ENCODE measurements around the gene FBXW11.

Gene FBXW11

DNA sequence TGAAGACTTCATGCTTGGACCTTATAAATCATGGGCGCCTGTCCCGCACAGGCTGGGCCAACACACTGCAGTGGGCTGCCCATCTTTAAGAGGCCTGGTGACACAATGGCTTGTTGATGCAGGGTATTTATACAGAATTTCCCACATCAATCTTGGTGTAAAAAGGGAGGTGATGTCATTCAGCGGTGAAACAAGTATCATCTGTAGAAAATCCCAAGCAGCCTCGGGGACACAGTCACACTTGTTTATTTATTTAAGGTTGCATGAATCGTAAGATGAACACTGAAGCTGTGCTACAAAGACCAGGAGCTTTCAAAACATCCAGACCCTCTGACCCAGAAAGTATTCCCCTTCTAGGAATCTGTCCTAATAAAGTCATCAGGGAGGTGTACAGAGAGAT, 180.3 kb downstream of the FBXW11 start:
- no peaks in the 10 kb centered on the region for H3K36me3 ChIP-seq (ENCODE audit: control insufficient read depth, insufficient read depth, low read length)
- no peaks in the 10 kb centered on the region for H3K27me3 ChIP-seq (ENCODE audit: control insufficient read depth, insufficient read depth, low read length)
- no peak overlapping the region for H3K4me3 ChIP-seq (ENCODE audit: low read depth, low read length)
- no peak overlapping the region for H3K9ac ChIP-seq (ENCODE audit: low read length)
- peaks cover 5% of the 10 kb centered on the region for H3K9me3 ChIP-seq (ENCODE audit: control insufficient read depth, insufficient read depth, low read depth, low read length)
- no peak overlapping the region for H3K27ac ChIP-seq (ENCODE audit: low read depth, low read length)
- no peaks in the 10 kb centered on the region for H3K4me1 ChIP-seq (ENCODE audit: control insufficient read depth, insufficient read depth, low read length)

DNA sequence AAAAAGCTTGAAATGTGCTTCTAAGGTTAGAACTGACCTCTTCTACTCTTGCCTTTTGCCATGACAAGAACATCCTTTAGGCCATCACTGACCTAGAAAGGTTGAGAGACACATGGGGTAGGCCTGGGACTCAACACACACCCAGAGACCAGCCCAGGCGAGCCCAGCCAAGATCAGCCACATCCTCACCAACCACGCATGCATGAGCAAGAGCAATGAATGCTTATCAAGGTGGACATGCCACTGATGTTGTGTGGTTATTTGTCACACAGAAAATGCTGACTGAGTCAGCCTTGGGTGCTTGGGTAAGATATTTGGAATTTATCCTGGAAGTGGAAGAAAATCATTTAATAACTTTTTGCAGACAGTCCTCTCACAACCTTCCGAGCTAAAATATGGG, 181.4 kb downstream of the FBXW11 start:
- H3K36me3 ChIP-seq (ENCODE audit: control insufficient read depth, insufficient read depth, low read length), result no peaks in the 10 kb centered on the region
- H3K4me1 ChIP-seq (ENCODE audit: control insufficient read depth, insufficient read depth, low read length), result no peaks in the 10 kb centered on the region
- no peak overlapping the region for H3K4me3 ChIP-seq (ENCODE audit: low read depth, low read length)
- H3K9ac ChIP-seq (ENCODE audit: low read length), result no peak overlapping the region
- H3K27ac ChIP-seq (ENCODE audit: low read depth, low read length), result no peak overlapping the region
- no peaks in the 10 kb centered on the region for H3K27me3 ChIP-seq (ENCODE audit: control insufficient read depth, insufficient read depth, low read length)
- H3K9me3 ChIP-seq (ENCODE audit: control insufficient read depth, insufficient read depth, low read depth, low read length), result 0 out of 2 replicates have a peak, but pooled peaks cover 4% of the 10 kb centered on the region

DNA sequence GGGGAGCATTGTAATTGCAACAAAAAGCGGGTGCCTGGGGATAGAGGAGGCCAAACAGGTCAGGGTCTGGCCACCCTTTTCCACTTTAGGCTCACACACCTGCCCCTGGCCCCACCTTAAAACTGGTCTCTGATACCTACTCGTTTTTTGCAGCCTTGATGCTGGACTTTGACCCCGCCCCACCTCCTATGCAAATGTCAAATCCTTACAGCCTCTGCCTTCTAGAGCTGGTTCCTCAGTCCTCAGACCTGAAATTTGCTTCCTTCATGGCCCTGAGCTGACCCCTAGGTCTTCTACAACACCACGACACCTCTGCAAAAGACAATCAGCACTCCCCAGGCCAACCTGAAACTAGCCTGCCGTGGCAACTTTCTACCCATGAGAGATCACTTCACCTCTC, 183.2 kb downstream of the FBXW11 start:
- H3K4me1 ChIP-seq (ENCODE audit: control insufficient read depth, insufficient read depth, low read length), result no peaks in the 10 kb centered on the region
- no peak overlapping the region for H3K9ac ChIP-seq (ENCODE audit: low read length)
- no peak overlapping the region for H3K4me3 ChIP-seq (ENCODE audit: low read depth, low read length)
- H3K27ac ChIP-seq (ENCODE audit: low read depth, low read length), result no peak overlapping the region
- H3K36me3 ChIP-seq (ENCODE audit: control insufficient read depth, insufficient read depth, low read length), result no peaks in the 10 kb centered on the region
- no peaks in the 10 kb centered on the region for H3K9me3 ChIP-seq (ENCODE audit: control insufficient read depth, insufficient read depth, low read depth, low read length)
- no peaks in the 10 kb centered on the region for H3K27me3 ChIP-seq (ENCODE audit: control insufficient read depth, insufficient read depth, low read length)

DNA sequence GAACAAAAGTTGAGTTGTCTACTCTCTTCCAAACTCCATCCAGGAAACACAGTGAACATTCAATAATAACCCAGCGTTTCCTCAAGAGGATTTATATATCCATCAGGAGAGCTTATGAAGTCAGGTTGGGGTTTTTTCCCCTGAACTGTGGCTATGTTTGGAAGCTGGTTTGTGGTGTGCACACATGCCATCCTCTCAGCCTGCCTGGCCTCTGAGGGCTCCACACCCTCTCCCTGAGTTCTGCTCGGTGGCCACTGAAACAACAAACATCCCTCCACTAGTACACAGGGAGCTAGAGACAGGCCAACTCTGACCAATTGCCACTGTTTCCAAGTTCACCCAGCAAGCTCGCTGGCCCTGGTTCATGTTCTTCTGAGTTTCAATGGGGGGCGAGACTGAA, 185.2 kb downstream of the FBXW11 start:
- H3K27me3 ChIP-seq (ENCODE audit: control insufficient read depth, insufficient read depth, low read length), result peaks cover 5% of the 10 kb centered on the region; the same call in 1 of the 2 replicates
- no peaks in the 10 kb centered on the region for H3K9me3 ChIP-seq (ENCODE audit: control insufficient read depth, insufficient read depth, low read depth, low read length)
- H3K4me3 ChIP-seq (ENCODE audit: low read depth, low read length), result no peak overlapping the region
- no peaks in the 10 kb centered on the region for H3K4me1 ChIP-seq (ENCODE audit: control insufficient read depth, insufficient read depth, low read length)
- no peak overlapping the region for H3K27ac ChIP-seq (ENCODE audit: low read depth, low read length)
- no peaks in the 10 kb centered on the region for H3K36me3 ChIP-seq (ENCODE audit: control insufficient read depth, insufficient read depth, low read length)
- H3K9ac ChIP-seq (ENCODE audit: low read length), result no peak overlapping the region

DNA sequence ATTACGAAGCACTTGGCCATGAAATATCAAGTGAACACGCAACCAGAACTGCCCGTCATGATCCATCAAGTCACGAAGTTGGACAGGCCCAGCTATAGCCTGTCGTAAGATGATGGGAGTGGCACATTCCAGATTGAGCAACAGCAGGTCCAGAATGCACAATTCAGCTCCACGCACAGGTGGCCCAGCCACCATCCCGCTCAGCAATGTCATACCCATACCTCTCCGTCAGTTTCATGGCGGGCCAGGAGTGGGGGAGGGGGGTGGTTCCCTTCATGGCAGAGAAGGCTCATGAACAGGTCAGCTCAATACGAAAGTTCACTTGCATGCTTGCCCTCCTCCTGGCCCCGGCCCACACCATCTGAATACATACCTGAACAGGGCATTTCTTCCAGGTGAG, 185.9 kb downstream of the FBXW11 start:
- H3K4me3 ChIP-seq (ENCODE audit: low read depth, low read length), result no peak overlapping the region
- no peak overlapping the region for H3K27ac ChIP-seq (ENCODE audit: low read depth, low read length)
- H3K9me3 ChIP-seq (ENCODE audit: control insufficient read depth, insufficient read depth, low read depth, low read length), result no peaks in the 10 kb centered on the region
- H3K9ac ChIP-seq (ENCODE audit: low read length), result no peak overlapping the region
- H3K27me3 ChIP-seq (ENCODE audit: control insufficient read depth, insufficient read depth, low read length), result peaks cover 5% of the 10 kb centered on the region; the same call in 1 of the 2 replicates
- H3K36me3 ChIP-seq (ENCODE audit: control insufficient read depth, insufficient read depth, low read length), result no peaks in the 10 kb centered on the region
- no peaks in the 10 kb centered on the region for H3K4me1 ChIP-seq (ENCODE audit: control insufficient read depth, insufficient read depth, low read length)

DNA sequence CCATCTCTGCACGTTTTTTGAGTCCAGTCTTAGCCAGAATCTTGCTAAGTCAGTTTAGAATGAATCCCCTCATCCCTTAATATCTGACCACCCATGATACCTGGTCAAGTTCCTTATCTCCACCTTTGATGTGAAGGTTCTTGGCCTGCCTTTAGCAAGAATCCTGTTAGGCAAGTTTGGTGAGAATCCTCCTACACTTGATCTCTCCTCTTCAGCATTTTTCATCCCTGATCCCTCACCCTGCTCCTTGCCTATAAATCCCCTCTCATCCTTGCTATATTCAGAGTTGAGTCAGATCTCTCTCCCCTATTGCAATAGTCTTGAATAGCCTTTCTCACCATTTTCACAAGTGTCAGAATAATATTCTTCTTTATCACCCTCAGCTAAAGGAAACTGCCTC, 189.8 kb downstream of the FBXW11 start:
- no peak overlapping the region for H3K9ac ChIP-seq (ENCODE audit: low read length)
- no peaks in the 10 kb centered on the region for H3K4me1 ChIP-seq (ENCODE audit: control insufficient read depth, insufficient read depth, low read length)
- H3K27me3 ChIP-seq (ENCODE audit: control insufficient read depth, insufficient read depth, low read length), result peaks cover 5% of the 10 kb centered on the region; the same call in 1 of the 2 replicates
- H3K27ac ChIP-seq (ENCODE audit: low read depth, low read length), result no peak overlapping the region
- no peak overlapping the region for H3K4me3 ChIP-seq (ENCODE audit: low read depth, low read length)
- H3K9me3 ChIP-seq (ENCODE audit: control insufficient read depth, insufficient read depth, low read depth, low read length), result peaks cover under 1% of the 10 kb centered on the region; the same call in 1 of the 2 replicates
- no peaks in the 10 kb centered on the region for H3K36me3 ChIP-seq (ENCODE audit: control insufficient read depth, insufficient read depth, low read length)

DNA sequence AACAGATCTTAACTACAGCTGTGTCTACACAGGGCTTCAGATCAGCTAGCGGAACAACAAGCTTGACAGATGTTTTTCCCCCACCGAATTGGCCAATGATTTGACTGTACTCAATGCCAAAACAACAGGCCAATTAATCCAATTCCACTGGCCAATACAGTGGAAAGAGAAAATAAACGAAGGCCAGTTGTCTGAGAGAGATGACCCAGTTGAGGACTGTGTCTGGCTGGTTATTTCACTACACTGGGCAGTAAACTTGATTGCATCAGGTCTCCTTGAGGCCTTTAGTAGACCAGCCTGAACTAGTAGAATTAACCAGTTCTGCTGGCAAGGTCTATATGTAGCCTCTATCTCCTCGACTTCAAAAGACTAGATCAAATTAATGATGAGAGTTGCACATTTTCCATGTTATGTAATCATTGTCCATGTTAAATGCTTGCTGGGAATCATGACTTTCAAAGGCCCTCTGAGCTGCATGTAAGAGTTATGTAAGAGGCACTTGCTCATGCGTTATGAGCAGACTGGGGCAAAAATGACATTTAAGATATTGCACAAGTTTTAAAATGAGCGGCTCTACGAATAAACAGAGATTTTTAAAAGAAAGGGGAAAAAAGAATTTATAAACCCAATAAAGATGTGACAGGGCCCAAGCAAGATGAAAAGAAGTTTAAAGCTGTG, 192.5 kb downstream of the FBXW11 start:
- H3K4me1 ChIP-seq (ENCODE audit: control insufficient read depth, insufficient read depth, low read length), result no peaks in the 10 kb centered on the region
- H3K9ac ChIP-seq (ENCODE audit: low read length), result no peak overlapping the region
- no peak overlapping the region for H3K27ac ChIP-seq (ENCODE audit: low read depth, low read length)
- peaks cover 5% of the 10 kb centered on the region; the same call in 1 of the 2 replicates for H3K27me3 ChIP-seq (ENCODE audit: control insufficient read depth, insufficient read depth, low read length)
- no peak overlapping the region for H3K4me3 ChIP-seq (ENCODE audit: low read depth, low read length)
- H3K36me3 ChIP-seq (ENCODE audit: control insufficient read depth, insufficient read depth, low read length), result no peaks in the 10 kb centered on the region
- H3K9me3 ChIP-seq (ENCODE audit: control insufficient read depth, insufficient read depth, low read depth, low read length), result peaks cover 3% of the 10 kb centered on the region; the same call in 1 of the 2 replicates

DNA sequence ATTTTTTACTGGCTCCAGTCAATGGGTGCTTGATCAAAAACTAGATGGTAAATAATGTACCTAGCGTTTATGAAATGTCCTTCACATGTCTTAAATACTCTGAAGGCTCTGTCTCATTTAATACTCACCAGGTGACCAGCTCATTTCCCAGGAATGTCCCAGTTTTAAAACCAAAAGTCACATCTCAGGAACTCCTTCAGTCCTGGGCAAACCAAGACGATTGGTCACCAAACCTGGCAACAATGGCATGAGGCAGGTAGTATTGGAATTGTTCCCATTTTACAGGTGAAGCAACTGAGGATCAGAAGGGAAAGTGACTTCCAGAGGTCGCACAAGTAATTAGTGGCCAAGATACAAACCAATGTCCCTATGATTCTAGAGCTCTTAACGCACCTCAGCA, 193.2 kb downstream of the FBXW11 start:
- H3K27me3 ChIP-seq (ENCODE audit: control insufficient read depth, insufficient read depth, low read length), result peaks cover 5% of the 10 kb centered on the region; the same call in 1 of the 2 replicates
- H3K36me3 ChIP-seq (ENCODE audit: control insufficient read depth, insufficient read depth, low read length), result no peaks in the 10 kb centered on the region
- no peak overlapping the region for H3K27ac ChIP-seq (ENCODE audit: low read depth, low read length)
- H3K9me3 ChIP-seq (ENCODE audit: control insufficient read depth, insufficient read depth, low read depth, low read length), result peaks cover 3% of the 10 kb centered on the region; the same call in 1 of the 2 replicates
- H3K9ac ChIP-seq (ENCODE audit: low read length), result no peak overlapping the region
- H3K4me3 ChIP-seq (ENCODE audit: low read depth, low read length), result no peak overlapping the region
- no peaks in the 10 kb centered on the region for H3K4me1 ChIP-seq (ENCODE audit: control insufficient read depth, insufficient read depth, low read length)
